ENCODE data around the gene LLGL1. TPM values are rescaled to one million over a fixed set of nuclear protein-coding genes. Genes with fewer than 3 reads are reported as not detected.

The LLGL1 gene
- total RNA-seq, 1 donor from 2014 or later, result 23.0 TPM

DNA sequence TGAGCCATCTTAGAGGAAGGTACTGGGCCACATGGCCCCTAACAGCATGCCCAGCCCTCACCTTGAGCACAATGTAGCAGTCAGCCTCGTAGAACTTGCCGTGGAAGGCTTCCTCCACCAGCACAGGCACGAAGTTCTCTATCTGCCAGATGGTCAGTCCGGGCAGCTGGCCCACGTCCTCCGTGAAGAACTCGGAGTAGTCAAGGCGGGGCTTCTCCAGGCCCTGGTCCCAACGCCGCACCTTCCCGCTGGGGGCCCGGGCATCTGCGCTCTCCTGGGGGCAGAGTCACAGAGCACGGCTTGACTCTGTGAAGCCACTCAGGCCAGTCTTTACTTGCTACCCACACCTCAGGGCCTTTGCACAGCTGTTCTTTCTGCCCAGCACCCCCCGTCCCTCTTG lies 25.8 kb downstream of the LLGL1 start:
- no peak for DNase-seq (ENCODE audit: low read depth)

DNA sequence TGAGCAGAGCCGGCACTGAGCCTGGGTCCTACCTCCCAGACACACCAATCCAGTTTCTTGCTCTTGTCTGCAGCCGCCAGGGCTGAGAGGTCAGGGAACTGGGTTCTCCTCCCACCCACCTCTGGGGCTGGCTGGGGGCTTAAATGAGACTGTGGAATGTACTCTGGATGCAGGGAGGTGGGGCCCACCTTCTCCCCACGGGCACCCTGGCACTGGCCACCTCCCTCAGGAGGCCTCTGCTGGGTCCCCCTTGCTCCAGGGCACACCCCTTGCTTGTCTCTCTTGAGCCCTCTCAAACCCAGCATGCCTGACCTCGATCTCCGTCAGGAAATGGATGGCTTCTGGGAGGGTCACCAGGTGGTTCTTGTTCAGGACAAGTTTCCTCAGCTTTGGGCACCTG lies 26.7 kb downstream of the LLGL1 start:
- no peak for DNase-seq (ENCODE audit: low read depth)

DNA sequence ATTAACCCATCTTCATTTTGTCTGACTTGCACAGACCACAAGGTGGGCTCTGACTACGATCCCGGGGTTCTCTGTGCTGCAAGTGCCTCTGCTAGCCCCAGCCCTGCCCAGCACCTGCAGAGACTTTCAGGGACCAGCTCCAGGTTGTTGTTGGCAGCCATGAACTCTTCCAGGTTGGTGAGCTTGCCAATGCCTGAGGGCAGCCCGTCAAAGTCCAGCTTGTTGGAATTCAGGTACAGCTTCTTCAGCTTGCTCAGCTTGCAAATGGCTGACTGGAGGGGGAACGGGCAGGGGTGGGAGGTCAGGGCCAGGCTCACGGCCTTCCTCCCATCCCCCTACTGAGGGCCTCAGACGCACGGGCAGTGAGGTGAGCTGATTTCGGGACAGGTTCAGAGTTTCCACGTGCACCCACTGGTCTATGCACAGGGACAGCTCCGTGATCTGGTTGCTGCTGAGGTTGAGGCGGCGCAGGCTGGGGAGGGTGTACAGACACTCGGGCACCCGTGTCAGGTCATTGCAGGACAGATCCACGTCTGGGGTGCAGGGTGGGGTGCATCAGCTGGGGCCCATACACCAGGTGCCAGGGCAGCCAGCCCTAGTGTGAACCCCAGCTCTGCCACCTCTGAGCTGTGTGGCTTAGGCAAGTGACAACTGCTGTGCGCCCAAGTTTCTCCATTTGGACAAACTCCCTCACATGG lies 27.9 kb downstream of the LLGL1 start:
- no peak for DNase-seq (ENCODE audit: low read depth)

DNA sequence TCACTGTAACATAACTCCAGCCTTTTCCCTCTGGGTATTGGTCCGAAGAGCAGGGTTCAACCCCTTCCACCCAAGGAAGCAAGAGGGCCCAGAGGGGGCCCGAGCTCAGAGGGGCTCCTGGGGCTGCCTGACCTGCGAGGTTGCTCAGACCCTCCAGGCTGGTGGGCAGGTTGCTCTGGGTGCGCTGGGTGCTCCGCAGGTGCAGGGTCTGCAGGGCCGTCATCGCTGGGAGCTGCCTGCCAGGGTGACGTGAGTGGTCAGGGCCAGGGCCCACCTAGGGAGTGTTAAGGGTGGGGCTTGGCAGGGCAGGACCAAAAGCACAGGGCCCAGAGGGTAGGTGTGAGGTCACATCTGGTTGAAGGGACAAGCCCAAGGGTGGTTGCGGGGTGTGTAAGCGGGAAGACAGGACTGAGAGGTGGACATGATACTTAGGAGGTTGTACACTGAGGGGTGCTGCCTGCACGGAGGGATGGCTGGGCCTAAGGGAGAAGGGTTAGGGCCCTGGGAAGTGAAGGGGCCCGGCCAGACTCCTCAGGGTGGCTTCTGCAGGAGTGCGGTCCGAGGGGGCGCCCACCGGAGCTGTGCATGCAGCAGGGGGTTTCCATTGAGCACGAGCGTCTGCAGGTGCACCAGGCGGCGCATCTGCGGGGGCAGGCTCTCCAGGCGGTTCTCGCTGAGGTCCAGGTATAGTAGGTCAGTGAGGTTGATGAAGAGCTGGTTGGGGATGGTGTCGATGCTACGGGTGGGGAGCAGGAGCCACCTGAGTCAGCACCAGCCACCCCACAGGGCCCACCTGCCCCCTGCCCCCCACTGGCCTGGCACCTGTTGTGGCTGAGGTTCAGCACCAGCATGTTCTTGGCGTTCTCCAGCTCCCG lies 28.7 kb downstream of the LLGL1 start:
- DNase-seq (ENCODE audit: low read depth), result peak; percentile 27

DNA sequence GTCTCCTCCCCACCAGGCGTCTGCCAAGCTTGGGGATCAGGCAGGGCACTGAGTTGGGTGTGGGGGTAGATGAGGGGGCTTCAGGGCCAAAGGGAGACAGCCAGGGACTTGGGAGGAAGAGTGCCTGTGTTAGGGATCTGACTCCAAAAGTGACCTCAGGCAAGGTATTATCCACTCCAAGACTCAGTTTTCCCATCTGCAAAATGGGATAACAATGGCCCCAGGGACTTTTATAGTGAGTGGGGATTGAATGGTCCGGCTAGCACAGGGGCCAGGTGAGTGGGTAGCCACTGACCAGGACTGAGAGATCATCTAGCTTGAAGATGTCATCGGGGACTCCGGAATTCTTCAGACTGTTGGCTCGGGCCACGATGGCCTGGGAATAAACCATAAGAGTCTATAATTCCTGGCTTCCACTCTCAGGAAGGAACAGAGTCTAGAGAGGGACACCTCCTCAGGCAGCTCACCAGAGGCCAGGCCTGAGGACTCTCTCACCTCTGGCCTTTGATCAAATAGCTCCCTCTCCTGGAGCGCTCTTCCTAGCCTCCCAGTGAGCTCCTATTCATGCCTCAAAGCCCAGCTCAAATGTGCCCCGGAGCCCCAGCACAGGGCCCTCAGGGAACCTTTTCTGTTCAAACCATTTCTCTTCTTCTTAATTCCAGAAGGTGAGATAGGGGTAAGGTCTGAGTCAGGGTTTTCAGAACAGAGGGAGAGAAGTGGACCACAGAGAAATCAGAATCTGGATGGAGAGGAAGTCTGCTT lies 29.6 kb downstream of the LLGL1 start:
- DNase-seq (ENCODE audit: low read depth), result no peak

DNA sequence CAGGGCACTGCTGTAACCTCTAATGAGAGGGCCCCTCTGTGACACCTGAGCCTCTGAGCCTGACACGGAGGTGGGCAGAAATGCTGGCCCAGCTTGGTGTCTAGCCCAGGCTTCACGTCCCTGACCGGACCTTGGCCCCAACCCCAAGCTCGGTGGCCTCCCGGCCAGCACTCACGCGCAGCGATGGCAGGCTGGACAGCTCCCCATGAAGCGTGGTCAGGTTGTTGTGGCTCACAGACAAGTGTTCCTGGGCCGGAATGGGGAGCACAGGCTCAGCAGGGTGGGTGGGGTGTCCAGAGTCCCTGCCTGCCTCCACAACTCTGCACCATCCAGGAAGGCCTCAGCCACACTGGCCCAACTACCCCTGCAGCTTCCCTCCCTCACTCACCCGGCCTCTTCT lies 30.9 kb downstream of the LLGL1 start:
- peak; percentile 46 for DNase-seq (ENCODE audit: low read depth)

DNA sequence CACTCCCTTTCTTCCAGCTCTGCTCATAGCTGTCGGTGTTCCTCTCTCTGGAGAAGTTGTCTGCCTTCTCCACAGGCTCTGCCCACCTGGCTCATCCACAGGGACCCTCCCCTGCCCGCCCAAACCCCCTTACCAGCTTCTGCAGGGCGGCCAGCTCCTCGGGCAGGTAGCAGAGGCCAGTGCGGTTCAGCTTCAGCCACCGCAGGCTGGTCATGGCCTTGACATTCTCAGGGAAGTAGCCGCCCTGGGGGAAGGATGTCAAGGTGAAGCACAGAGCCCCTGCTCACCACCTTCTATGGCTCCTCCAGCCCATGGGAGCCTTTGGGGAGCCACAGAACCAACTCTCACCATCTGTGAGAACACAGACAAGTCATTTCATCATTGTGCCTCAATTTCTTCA lies 31.3 kb downstream of the LLGL1 start:
- no peak for DNase-seq (ENCODE audit: low read depth)

DNA sequence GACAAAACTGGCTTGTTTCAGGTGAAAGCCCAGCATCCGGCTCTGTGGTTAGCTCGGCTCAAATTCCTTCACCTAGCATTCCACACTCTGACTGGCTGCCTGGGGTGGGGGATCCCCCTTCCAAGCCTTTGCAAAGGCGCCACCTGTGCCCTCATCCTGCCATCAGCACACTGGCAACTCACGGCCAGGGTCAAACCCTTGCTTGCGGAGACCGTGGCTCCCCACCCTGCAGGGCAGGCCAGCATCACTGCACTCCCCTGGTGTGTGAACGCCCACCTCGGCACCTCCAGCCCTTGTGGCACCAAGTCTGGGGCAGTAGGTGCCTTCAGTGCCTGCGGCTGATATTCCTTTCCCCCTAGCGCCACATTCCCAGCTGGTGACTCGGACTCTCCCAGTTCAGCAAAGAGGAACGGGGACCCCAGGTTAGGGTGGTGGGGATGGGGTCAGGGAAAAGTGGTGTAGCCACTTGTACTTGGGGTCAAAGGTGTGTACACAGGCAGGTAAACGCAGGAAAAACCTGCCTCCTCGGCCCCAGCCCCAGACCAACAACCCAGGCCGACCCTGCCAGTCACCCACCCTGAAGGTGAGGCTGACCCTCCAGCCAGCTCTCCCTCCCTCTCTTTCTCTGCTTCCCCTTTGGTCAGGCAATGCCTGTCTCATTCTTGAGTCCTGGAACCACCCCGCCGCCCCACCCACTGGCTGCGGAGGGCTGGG lies 32.0 kb downstream of the LLGL1 start:
- DNase-seq (ENCODE audit: low read depth), result peak; percentile 11

DNA sequence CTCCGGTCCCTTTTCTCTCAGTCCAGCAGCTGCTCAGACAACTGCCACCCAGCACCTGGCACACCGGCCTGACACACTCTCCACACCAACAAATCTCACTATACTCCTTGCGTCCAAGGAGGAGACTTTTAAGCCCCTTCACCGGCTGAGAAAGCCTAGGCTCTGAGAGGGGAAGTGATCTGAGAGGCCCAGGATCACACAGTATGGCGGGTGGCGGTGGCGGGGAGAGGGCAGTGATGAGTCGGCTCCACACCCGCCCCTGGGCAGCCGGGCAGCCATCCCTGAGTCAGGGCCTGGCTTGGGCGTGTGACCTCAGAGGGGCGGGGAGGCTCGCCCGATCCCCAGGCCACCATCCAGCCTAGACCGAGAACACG lies 32.5 kb downstream of the LLGL1 start:
- peak; percentile 89 for DNase-seq (ENCODE audit: low read depth)

DNA sequence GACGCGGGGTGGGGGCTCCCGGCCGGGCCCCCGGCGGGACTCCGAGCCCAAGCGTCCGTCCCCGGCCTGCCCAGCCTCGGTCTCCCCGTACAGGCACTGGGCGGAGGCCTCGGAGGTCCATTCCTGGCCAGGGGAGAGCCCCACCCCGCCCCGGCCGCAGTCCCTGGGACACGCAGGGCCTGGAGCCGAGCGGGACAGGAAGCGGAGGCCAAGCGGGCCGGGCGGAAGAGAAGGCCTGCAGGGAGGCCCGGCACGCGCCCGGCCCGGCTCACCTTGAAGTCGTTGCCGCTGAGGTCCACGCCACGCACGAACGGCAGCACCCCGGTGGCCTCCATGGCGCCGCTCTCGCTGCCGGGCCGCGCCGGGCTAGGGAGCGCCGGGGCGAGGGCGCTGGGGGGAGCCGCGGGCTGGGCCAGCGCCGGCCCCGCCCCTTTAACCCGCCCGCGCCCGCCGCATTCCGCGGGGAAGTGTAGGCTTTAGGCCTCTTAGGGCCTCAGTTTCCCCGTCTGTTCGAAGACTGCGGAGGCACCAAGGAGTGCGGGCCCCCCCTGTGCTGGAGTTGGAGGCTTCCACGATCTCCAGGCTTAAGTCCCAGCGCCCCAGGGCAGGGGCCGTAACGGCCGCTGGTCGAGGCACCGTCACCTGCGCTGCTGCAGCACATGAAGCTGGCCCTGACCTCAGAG lies 33.1 kb downstream of the LLGL1 start, which contains the start of gene FLII:
FLII (minus strand) TSS at position 383 of the 683 bp plus-strand sequence; CDS start at position 335, 48 bp downstream.
- DNase-seq (ENCODE audit: low read depth), result peak; percentile 66

DNA sequence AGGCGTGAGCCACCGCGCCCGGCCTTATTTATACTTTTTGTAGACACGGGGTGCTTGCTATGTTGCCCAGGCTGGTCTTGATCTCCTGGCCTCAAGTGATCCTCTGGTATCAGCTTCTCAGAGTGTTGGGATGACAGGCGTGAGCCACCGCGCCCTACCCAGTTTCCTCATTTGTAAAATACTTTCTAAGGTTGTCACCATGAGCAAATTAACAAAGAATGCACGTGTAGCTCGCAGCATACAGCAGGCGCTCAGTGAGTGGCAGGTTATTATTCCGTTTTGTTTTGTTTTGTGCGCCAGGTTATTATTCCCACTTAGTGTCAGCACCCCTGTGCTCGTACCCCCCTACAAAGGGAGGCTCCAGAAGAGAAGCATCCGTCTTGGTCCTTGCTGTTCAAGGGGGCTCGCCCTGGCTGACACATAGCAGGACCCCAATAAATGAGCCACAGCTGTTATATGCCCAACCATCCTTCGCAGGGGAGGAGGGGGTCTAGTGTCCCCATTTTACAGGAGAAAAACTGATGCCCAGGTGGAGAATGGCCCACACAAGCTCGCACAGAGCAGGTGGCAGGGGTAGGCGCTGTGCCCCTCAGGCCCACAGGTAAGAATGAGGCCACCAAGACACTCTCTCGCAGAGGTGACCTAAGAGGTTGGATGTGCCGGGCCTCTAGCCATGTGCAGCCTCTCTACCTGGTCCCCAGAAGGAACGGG lies 34.3 kb downstream of the LLGL1 start:
- peak; percentile 48 for DNase-seq (ENCODE audit: low read depth)

DNA sequence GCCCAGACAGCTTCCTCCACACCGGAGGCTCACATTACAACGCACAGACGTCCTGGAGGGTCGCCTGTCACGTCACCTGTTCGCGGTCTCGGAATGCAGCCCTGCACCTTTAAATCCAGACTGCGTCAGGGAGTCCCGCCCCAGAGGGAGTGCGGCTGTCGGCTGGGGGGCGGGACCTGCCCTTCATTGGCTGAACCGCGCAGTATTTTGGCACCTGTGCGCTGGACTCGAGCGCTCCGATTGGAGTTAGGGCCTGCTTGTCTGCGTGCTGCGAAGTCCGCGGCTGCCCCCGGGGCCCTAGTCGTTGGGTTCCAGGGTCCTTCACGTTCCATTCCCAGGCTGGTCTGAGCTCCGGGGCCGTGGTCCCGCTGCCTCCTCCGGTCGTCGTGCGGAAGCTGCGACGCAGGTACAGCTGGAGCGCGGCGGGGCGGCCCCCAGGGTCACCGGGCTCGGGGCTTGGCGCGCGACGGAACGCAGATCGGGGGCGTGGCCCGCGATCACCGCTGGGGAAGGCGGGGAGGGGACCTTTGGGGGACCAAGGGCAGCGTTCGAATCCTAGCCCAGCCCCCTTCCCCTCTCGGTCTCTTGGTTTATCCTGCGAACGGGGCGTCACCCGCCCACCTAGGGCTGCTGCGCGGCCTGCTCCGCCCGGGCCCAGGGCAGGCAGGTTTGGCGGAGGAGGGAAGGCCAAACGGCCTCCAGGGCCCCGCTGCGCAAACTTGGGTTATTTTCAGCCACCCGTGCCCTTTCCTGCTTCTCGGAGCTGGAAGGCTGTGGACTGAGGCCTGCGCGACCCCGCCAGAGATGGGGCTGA lies 35.1 kb downstream of the LLGL1 start, which contains the start of gene MIEF2:
MIEF2 (plus strand) TSS at position 331 of the 814 bp plus-strand sequence. CDS start 2,059 bp downstream, outside the sequence.
- peak; percentile 96 for DNase-seq (ENCODE audit: low read depth)

DNA sequence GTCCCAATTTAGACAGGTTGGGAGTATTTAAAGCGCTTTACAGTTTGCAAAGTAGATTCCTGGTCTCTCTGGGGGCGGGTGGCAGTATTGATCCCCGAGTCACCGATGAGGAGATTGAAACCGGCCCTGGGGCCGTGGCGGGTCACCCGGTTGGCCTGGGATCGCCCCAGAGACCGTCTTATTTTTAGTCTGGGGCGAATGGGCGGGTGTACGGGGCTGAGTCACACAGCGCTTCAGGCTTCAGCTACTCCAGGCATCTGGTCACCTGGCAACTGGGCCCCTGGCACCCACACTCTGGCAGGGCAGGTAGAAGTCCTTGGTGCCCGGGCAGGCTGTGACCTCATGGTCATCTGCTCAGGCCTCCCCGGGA lies 35.7 kb downstream of the LLGL1 start:
- peak; percentile 81 for DNase-seq (ENCODE audit: low read depth)

DNA sequence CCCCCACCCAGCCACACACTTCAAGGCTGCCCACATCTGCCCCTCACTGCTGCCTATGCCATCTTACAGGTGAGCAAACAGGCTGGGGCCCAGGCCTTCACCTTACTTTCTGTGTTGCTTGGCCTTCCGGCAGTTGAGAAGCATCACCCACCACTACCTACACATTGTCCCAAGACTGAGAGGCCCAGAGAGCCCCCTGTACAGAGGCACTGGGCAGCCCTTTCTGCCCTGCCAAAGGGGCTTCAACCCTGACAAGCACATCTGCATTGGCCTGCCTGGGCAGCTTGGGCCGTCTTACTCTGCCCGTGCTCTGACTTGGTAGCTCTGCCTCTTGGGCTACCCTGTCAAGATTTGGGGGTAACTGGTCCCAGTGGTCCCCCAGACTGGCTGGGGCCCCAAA lies 36.2 kb downstream of the LLGL1 start:
- DNase-seq (ENCODE audit: low read depth), result no peak

DNA sequence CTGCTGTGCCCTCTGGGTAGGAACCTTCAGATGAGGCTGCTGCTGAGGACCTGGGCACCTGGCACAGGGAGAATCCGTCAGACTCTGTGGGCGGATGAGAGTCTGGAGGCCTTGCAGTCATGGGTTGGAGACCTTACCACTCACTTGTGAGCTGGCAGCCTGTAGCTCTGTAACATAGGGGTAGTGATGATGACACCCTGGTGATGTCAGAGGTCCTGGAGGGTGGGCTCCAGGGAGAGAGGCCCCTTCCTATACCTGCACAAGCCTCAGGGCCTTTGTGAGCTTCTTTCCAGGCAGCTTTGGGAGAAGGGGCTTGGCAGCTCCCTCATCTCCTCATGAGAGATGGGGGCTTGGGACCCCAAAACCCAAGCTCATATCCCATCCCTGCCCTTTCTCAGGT lies 36.7 kb downstream of the LLGL1 start:
- DNase-seq (ENCODE audit: low read depth), result no peak

DNA sequence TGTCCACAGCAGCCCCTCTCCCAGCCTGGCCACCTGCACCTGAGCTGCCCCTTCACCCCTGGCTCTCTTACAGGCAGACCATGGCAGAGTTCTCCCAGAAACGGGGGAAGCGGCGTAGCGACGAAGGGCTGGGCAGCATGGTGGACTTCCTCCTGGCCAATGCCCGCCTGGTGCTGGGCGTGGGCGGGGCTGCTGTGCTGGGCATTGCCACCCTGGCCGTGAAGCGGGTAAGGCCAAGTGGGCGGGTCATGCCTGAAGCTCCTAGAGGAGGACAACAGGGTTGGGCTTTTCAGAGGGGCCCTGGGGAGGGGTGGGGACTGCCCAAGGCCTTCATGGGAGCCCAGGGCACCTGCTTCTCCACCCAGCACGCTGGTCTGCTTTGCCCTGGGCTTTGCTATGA lies 37.2 kb downstream of the LLGL1 start:
- no peak for DNase-seq (ENCODE audit: low read depth)

DNA sequence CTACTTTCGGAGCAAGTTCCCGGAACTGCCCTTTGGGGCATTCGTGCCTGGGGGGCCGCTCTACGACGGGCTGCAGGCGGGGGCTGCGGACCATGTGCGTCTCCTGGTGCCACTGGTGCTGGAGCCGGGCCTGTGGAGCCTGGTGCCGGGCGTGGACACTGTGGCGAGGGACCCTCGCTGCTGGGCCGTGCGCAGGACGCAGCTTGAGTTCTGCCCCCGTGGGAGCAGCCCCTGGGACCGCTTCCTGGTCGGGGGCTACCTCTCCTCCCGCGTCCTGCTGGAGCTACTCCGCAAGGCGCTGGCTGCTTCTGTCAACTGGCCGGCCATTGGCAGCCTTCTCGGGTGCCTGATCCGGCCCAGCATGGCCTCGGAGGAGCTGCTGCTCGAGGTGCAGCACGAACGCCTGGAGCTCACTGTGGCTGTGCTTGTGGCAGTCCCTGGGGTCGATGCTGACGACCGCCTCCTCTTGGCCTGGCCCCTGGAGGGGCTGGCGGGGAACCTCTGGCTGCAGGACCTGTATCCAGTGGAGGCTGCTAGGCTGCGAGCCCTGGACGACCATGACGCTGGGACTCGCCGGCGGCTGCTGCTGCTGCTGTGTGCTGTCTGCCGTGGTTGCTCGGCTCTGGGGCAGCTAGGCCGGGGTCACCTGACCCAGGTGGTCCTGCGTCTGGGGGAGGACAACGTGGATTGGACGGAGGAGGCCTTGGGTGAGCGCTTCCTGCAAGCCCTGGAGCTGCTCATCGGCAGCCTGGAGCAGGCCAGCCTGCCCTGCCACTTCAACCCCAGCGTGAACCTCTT lies 38.6 kb downstream of the LLGL1 start:
- DNase-seq (ENCODE audit: low read depth), result no peak

DNA sequence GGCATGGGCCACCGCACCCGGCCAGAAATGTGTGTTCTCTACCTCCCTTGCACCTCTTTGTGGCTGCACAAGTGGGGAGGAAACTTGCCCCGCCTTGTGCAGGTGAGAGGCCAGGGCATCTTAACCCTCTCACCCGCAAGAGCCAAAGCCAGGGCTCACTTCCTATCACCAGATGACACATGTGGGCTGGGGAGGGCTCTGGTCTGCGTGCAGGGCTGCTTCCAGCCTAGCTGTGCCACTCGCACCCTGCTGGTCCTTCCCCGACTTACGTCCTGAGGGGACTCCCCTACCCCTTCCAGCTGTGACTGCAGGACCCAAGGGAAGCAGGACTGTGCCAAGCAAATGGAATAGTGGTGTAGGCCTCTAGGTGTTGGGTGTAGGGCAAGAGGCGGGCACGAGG lies 41.9 kb downstream of the LLGL1 start:
- no peak for DNase-seq (ENCODE audit: low read depth)

All from myocyte (in vitro differentiated cells).